GM12878 (cell line): ENCODE results near the gene SAYSD1. TPM values are rescaled to one million over a fixed set of nuclear protein-coding genes. Genes with fewer than 3 reads are reported as not detected.

ENCODE experiments used
- ATAC-seq: fragments of 200-7000 bp; cut with Tn5 transposase; 3 replicates; pipeline ENCODE4 v1.9.1; 2020; ENCODE audit warnings: mild to moderate bottlenecking, moderate library complexity
- BruUV-seq: library from RNA; stranded (reverse); fragments of 400-500 nt; replicated peaks from 2 replicates; lab custom pipeline; 2021; lab: Mats Ljungman, UMichigan
- CTCF ChIA-PET: fragments of 300-600 bp; sonication (Branson Sonifier 250); formaldehyde crosslinking; extraction: SDS; loops from one replicate; lab custom pipeline; 2021; ENCODE audit warnings: inconsistent platforms; lab: Yijun Ruan, JAX
- POLR2A ChIA-PET: fragments of 350-600 bp; formaldehyde crosslinking; extraction: SDS; loops from one replicate; lab custom pipeline; 2021; ENCODE audit warnings: inconsistent platforms; lab: Charles Lee
- RAD21 ChIA-PET: fragments of 300-600 bp; sonication (Branson Sonifier 250); formaldehyde crosslinking; loops from one replicate; lab custom pipeline; 2023; ENCODE audit warnings: antibody characterized with exemption; ENCODE audit not compliant: unreplicated experiment; lab: Charles Lee
- SMC1A ChIA-PET: fragments of 300-600 bp; sonication (Branson Sonifier 250); formaldehyde crosslinking; loops from one replicate; lab custom pipeline; 2023; ENCODE audit not compliant: unreplicated experiment, uncharacterized antibody; lab: Charles Lee
- DNase-seq: peaks from one replicate; pipeline ENCODE4 v3.0.0-alpha.2; 2011; ENCODE audit warnings: low read depth, low spot score
- FAIRE-seq: peaks from 3 replicates; lab custom pipeline; 2011; peaks lifted over from hg19 to GRCh38; lab: Jason Lieb, UNC
- H2AFZ ChIP-seq: 2 replicates; pipeline ENCODE4 v1.6.0; 2011; ENCODE audit warnings: low read depth, low read length, control low read depth; ENCODE audit not compliant: control insufficient read depth
- H3K27ac ChIP-seq: 2 replicates; pipeline ENCODE4 v1.5.1; 2011; ENCODE audit warnings: control low read depth; ENCODE audit not compliant: control insufficient read depth, insufficient read depth
- H3K27me3 ChIP-seq, 2 experiments: replicated peaks in 1 of 2; 2 replicates each; pipeline versions ENCODE4 v1.6.0 to v1.6.1; 2011; ENCODE audit warnings: low read length in 1 of 2; ENCODE audit not compliant: control insufficient read depth in 2 of 2, insufficient read depth in 2 of 2
- H3K36me3 ChIP-seq, 2 experiments: 2 replicates each; pipeline ENCODE4 v1.5.1; 2011; ENCODE audit warnings: low read length in 1 of 2; ENCODE audit not compliant: control insufficient read depth in 2 of 2, insufficient read depth in 2 of 2
- H3K4me1 ChIP-seq: 2 replicates; pipeline ENCODE4 v1.6.1; 2011; ENCODE audit warnings: mild to moderate bottlenecking, low read length, moderate library complexity, mixed read lengths; ENCODE audit not compliant: control insufficient read depth, insufficient read depth
- H3K4me2 ChIP-seq: 2 replicates; pipeline ENCODE4 v1.6.0; 2011; ENCODE audit warnings: control low read depth; ENCODE audit not compliant: control insufficient read depth, insufficient read depth
- H3K4me3 ChIP-seq: fragments of 200-600 bp; sonication (generic); 2 replicates; pipeline ENCODE4 v1.5.1; 2016
- H3K79me2 ChIP-seq: 2 replicates; pipeline ENCODE4 v1.6.0; 2011; ENCODE audit warnings: low read length; ENCODE audit not compliant: control insufficient read depth, insufficient read depth
- H3K9ac ChIP-seq: 2 replicates; pipeline ENCODE4 v1.8.0; 2011; ENCODE audit warnings: low read length, control low read depth, mixed read lengths; ENCODE audit not compliant: control insufficient read depth, insufficient read depth
- H3K9me3 ChIP-seq: replicated peaks from 3 replicates; pipeline ENCODE4 v1.5.1; 2011; ENCODE audit warnings: mild to moderate bottlenecking, low read length; ENCODE audit not compliant: control insufficient read depth, insufficient read depth
- H4K20me1 ChIP-seq: 2 replicates; pipeline ENCODE4 v1.6.0; 2011; ENCODE audit not compliant: control insufficient read depth, insufficient read depth
- CBX5 ChIP-seq: sonication (generic); IDR thresholded peaks from 2 replicates; pipeline ENCODE4 v1.6.1; 2016; ENCODE audit warnings: low read depth, moderate library complexity, mild to moderate bottlenecking, inconsistent platforms
- CHD1 ChIP-seq: IDR thresholded peaks from 2 replicates; pipeline ENCODE4 v1.6.1; 2012; ENCODE audit warnings: low read depth, low read length, improper control_type of control experiment
- KLF5 ChIP-seq: fragments of 450-650 bp; IDR thresholded peaks from 2 replicates; pipeline ENCODE4 v1.6.1; 2014; ENCODE audit warnings: mild to moderate bottlenecking; ENCODE audit not compliant: partially characterized antibody
- MAX ChIP-seq: IDR thresholded peaks from 2 replicates; pipeline ENCODE4 v1.6.1; 2012; ENCODE audit warnings: low read depth, low read length, improper control_type of control experiment
- RUNX3 ChIP-seq: IDR thresholded peaks from 2 replicates; pipeline ENCODE4 v1.6.1; 2012; ENCODE audit warnings: low read length, inconsistent platforms
- SKIL ChIP-seq: fragments of 450-650 bp; IDR thresholded peaks from 2 replicates; pipeline ENCODE4 v1.6.1; 2017; ENCODE audit warnings: mild to moderate bottlenecking, low read depth, inconsistent platforms; ENCODE audit not compliant: poor library complexity, severe bottlenecking
- SREBF2 ChIP-seq: IDR thresholded peaks from 2 replicates; pipeline ENCODE4 v1.6.1; 2012; ENCODE audit warnings: mild to moderate bottlenecking, low read length
- USF1 ChIP-seq: IDR thresholded peaks from 2 replicates; pipeline ENCODE4 v1.6.1; 2011; ENCODE audit warnings: borderline replicate concordance, low read depth, mild to moderate bottlenecking, moderate library complexity, mixed read lengths, low read length; ENCODE audit not compliant: insufficient read depth; ENCODE audit errors: extremely low read length
- ZBTB4 ChIP-seq: fragments of 450-650 bp; formaldehyde crosslinking; IDR thresholded peaks from 2 replicates; pipeline ENCODE4 v1.4.0; 2022; ENCODE audit warnings: mild to moderate bottlenecking, moderate library complexity
- WGBS: methylation state at CpG from one replicate; pipeline ENCODE4 v1.1.6; 2016; ENCODE audit warnings: low lambda C conversion rate; ENCODE audit not compliant: insufficient replicate concordance, insufficient coverage; ENCODE audit errors: missing lambda C conversion rate; 5-methylcytosine and 5-hydroxymethylcytosine counted together
- in situ Hi-C: fragments of 300-500 bp; cut with MboI; formaldehyde crosslinking; loops from 9 replicates; pipeline ENCODE4 v1.14.3; 2018; ENCODE audit warnings: mixed read lengths
- intact Hi-C: fragments of 100-400 bp; cut with micrococcal nuclease; formaldehyde crosslinking; loops from one replicate; pipeline ENCODE4 v1.14.2; 2022; ENCODE audit not compliant: unreplicated experiment
- polyA plus RNA-seq, 11 experiments: library from polyadenylated mRNA; depleted of rRNA in 4 of 11; unstranded in 6 of 11; stranded (reverse) in 5 of 11; fragments of >200 nt; fragmentation: Nextera tagmentation in 4 of 11; fragmentation: Illumina TruSeq in 1 of 11; extraction: Ambion mirVana in 4 of 11; extraction: Trizol in 1 of 11; gene quantifications; 1 replicate in 1 of 11; 2 replicates in 10 of 11; pipeline versions ENCODE4 v1.2.1 to v1.2.3, GENCODE V29; 2011 to 2016; ENCODE audit warnings: inconsistent platforms in 2 of 11, missing spikeins in 2 of 11, low read depth in 1 of 11
- total RNA-seq, 4 experiments: library from RNA; depleted of rRNA in 3 of 4; stranded (reverse); fragments of >200 nt in 3 of 4; fragmentation: Illumina TruSeq in 1 of 4; extraction: Trizol in 1 of 4; gene quantifications; 2 replicates each; pipeline versions ENCODE4 v1.2.1 to v1.2.3, GENCODE V29; 2013 to 2021
- TF ChIP-seq, protein P1 (sequence below): fragments of 450-650 bp; IDR thresholded peaks from 2 replicates; pipeline ENCODE4 v1.6.1; 2017; ENCODE audit warnings: mild to moderate bottlenecking

Gene SAYSD1
- total and polyA plus RNA-seq, 10 of the 15 experiments (the other 5 are each of a cell fraction or from before 2014, with no cell fraction given), result 1.5 to 7.3 (median 6.4) TPM

- Histone ChIP-seq H3K79me2 (no peaks in the 10 kb centered on the region), H3K9me3 (no peaks in the 10 kb centered on the region), H3K9ac (no peak overlapping the region), H3K27ac (no peak overlapping the region), H3K27me3 (peaks cover 2 to 11% of the 10 kb centered on the region in 2 experiments; a peak in 3 of 4 replicates), H3K4me3 (no peak overlapping the region), H3K4me1 (peaks cover 10% of the 10 kb centered on the region), H3K36me3 (no peaks in the 10 kb centered on the region), H4K20me1 (peaks cover 7% of the 10 kb centered on the region; the same call in 1 of the 2 replicates), H2AFZ (no peak overlapping the region), H3K4me2 (no peak overlapping the region)
- FAIRE-seq (no peak), DNase-seq (no peak), ATAC-seq (no peak)
- no peak for TF ChIP-seq KLF5
- TF ChIP-seq SKIL, result no peak
- TF ChIP-seq CHD1, result no peak
- no peak for TF ChIP-seq ZBTB4
- no peak for TF ChIP-seq CBX5
- TF ChIP-seq RUNX3, result no peak
- no peak for TF ChIP-seq MAX
- TF ChIP-seq, protein P1, sequence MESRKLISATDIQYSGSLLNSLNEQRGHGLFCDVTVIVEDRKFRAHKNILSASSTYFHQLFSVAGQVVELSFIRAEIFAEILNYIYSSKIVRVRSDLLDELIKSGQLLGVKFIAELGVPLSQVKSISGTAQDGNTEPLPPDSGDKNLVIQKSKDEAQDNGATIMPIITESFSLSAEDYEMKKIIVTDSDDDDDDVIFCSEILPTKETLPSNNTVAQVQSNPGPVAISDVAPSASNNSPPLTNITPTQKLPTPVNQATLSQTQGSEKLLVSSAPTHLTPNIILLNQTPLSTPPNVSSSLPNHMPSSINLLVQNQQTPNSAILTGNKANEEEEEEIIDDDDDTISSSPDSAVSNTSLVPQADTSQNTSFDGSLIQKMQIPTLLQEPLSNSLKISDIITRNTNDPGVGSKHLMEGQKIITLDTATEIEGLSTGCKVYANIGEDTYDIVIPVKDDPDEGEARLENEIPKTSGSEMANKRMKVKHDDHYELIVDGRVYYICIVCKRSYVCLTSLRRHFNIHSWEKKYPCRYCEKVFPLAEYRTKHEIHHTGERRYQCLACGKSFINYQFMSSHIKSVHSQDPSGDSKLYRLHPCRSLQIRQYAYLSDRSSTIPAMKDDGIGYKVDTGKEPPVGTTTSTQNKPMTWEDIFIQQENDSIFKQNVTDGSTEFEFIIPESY, result no peak
- TF ChIP-seq SREBF2, result no peak
- no peak for TF ChIP-seq USF1
- CTCF ChIA-PET, result interaction anchor here (0.6 kb wide), 1 partner anchor 569 kb away, joined by 4 read pairs; no protein-coding TSS in a partner anchor
- RAD21 ChIA-PET, result no interaction called here
- intact Hi-C loops, result no loop called here
- SMC1A ChIA-PET, result no interaction called here
- WGBS, result 59% methylated on average over 5 of the region's 5 CpGs
- in situ Hi-C loops, result no loop called here
- BruUV-seq, result no TSS peak
- POLR2A ChIA-PET, result no interaction called here
These were observed 29.7 kb downstream of the SAYSD1 start for GRCh38 chr6:39085129-39085797.
